Activated T-cell treated with anti-CD3 and anti-CD28 coated beads, Interleukin-2, amount 50 U/mL, for 48 hours (primary cell): Measurements from ENCODE around the gene ALPP.
"Not testable (repeated sequence)": the region's sequence is repeated elsewhere in the genome, so short reads cannot be mapped to it uniquely, and the experiment has no call there.

Experiments used
- DNase-seq, 2 experiments: peaks; one replicate each; pipeline ENCODE4 v3.0.0-alpha.2; 2020

The ALPP gene

DNA sequence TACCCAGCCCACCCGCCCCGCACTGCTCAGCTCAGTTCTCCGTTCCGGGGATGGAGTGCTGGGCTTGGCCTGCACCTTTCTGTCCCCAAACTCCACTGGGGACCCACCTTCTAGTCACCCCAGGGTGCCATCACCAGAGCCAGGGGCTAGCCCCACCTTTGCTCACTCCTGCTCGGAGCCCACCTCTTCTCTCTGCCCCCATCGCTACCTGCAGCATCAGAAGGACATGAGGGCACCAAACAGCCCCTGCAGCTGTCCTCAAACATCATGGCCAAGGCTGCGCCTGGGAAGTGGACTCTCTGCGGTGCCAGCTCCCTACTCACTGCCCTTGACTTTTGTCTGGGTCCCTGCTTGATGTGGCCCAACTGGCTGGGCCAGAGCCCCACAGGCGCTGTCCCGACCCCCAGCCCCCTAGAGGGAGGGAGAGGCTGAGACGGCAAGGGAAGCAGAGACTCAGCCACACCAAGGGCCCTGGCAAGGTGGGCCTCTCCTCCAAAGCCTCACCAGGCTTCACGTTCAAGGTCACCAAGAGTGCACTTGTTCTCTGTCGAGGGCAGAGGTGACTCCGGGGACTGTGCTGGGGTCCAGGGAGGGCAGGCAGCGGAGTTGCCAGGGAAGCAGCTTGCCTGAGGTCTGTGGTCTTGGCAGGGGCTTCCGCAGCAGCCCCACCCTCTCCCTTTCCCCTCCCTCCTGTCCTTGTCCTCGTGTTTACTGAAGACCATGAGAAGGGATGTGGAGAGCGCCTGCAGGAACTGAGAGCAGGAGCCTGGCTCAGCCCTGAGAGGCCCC, 13.6 kb upstream of the ALPP start:
- not testable (repeated sequence) for DNase-seq

DNA sequence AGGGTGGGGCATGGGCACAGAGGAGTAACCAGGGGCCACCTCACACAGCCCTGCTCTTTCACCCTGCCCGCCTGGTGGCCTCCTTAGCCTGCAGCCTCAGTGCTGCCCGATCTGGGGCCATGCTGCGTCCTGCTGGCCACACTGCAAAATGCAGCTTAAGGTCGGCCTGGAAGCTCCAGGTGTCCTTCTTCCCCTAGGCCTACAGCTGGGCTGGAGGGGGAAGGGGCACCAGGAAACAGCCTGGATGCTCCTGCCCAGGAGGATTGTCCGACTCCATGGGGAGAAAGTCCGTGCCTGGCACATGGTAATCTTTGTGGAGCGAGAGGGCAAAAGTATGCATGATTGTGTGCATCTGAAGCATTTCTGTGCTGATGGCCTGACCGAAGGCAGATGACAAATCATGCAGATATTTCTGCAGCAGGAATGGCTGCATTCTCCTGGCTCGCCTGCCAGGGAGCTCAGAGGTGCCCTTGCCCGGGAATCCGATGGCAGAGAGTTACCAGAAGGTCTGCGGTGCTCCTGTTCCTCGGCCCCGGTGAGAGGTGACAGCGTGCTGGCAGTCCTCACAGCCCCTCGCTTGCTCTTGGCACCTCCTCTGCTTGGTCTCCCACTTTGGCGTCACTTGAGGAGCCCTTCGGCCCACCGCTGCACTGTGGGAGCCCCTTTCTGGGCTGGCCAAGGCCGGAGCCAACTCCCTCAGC, 12.8 kb upstream of the ALPP start:
- no peak for DNase-seq

DNA sequence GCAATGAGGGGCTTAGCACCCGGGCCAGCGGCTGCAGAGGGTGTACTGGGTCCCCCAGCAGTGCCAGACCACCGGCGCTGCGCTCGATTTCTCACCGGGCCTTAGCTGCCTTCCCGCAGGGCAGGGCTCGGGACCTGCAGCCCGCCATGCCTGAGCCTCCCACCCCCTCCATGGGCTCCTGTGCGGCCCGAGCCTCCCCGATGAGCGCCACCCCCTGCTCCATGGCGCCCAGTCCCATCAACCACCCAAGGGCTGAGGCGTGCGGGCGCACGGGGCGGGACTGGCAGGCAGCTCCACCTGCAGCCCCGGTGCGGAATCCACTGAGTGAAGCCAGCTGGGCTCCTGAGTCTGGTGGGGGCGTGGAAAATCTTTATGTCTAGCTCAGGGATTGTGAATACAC, 12.1 kb upstream of the ALPP start:
- not testable (repeated sequence) for DNase-seq

DNA sequence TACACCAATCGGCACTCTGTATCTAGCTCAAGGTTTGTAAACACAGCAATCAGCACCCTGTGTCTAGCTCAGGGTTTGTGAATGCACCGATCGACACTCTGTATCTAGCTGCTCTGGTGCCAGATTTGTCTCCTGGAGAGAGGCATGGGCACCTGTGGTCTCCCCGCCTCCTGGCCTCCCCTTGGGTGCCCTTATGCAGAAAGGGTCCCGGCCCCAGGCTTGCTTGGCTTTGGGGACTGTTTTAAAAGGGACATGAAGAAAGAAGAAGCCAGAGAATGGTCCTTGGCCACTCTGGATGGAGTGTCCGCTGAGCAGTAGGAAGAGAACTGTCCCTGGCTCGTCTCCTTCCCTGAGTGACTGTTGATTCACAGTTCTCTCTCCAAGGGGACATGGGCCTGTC, 11.5 kb upstream of the ALPP start:
- DNase-seq: no peak

DNA sequence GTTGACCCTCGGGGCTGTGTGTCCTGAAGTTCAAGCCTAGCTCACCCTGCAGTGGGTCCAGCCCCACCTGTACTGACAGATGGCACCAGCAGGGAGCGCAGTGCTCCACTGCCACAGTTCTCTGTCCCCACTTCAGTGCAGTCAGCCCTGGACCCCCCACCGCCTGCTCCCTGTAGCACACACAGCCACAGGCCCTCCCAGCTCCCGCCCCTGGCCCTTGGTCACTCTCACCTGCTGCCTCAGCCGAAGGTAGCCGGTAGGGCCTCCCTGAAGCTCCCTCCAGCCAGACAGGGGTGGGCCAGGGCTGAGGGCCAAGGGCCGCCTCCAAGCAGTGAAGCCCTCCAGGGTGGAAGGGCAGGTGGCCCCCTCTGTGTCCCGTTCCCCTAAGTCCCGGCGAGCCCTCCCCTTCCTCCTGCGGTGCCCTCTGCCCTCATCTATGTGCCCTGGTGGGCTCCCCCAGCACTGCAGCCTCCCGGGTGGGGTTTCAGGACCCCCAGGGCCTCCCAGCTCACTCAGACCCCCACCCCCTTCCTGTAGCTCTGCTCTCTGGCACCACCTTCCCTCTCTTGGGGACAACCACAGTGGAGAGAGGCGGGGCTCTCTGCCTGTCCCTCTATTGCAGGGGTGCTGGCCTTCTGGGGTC, 10.8 kb upstream of the ALPP start:
- no peak for DNase-seq

DNA sequence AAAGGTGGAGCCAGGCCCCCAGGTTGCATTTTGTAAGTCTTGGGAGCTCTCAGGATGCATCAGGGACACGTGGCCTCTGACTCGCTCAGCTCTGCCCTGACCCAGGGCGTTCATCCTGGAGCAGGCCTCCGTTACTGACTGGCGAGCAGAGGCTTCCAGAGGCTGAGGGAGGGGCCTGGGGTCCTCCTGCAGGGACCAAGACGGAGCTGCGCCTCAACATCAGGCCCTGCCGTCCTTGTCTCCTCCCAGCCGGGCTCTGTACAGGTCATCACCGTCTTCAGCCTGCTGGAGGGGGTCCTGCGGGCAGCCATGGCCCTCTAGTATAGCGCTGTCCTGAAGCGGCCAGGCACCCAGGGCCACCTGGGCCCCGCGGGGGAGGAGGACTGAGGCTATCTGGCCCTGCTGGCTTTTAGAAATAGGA, 10.2 kb upstream of the ALPP start:
- DNase-seq: no peak

DNA sequence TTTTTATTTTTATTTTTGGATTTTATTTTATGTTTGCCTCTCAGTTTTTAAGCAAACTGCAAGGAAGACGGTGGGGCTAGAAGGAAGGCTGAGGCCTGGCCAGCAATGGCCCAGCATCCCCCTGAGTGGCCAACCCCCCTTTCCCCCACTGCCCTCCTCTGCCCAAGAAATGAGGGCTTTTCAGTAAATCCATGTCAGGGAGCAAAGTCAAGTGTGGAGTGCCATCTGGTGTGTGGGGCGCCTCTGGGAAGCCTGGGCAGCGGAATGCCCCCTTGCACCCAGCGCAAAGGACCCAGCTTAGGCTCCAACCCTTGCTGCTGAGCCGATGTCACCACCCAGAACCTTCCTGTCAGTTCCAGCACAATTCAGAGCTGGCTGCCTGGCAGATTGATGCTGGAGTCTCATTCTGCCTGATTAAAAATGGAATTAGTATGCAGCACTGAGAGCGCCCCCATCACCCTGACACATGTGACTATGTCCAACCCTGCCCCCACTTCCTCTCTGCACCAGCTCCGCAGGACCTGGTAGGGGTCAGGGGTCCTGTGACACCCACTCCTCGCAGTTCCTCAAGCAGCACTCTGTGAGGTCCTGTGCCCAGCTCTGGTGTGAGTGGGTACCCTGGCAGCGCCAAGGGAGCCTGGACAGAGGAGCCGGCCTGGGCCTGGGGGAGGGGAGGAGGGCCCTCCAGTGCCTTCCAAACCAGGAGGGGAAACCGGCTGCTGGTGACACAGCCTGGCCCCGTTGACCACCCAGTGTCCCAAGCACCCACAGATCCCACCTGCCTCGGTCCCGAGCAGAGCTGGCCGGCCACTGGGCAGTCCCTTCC, 9.2 kb upstream of the ALPP start:
- no peak for DNase-seq

DNA sequence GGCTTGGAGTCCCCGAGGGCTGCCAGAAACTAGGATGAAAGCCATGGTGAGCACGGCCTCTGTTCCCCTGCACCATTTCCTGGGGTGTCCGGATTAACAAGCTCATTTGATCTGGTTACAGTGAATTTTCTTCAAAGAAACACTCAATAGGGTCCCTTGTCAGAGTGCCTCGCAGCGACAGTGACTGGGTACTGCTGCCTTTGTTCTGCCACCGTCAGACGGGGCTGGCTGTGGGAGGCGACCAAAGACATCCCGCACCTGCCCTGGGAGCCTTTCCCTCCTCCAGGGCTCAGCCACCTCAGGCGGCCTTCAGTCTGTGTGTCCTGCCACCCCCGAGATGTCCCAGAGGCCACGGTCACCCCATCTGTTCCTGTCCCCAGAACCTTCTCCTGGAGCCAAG, 8.5 kb upstream of the ALPP start:
- not testable (repeated sequence) for DNase-seq

DNA sequence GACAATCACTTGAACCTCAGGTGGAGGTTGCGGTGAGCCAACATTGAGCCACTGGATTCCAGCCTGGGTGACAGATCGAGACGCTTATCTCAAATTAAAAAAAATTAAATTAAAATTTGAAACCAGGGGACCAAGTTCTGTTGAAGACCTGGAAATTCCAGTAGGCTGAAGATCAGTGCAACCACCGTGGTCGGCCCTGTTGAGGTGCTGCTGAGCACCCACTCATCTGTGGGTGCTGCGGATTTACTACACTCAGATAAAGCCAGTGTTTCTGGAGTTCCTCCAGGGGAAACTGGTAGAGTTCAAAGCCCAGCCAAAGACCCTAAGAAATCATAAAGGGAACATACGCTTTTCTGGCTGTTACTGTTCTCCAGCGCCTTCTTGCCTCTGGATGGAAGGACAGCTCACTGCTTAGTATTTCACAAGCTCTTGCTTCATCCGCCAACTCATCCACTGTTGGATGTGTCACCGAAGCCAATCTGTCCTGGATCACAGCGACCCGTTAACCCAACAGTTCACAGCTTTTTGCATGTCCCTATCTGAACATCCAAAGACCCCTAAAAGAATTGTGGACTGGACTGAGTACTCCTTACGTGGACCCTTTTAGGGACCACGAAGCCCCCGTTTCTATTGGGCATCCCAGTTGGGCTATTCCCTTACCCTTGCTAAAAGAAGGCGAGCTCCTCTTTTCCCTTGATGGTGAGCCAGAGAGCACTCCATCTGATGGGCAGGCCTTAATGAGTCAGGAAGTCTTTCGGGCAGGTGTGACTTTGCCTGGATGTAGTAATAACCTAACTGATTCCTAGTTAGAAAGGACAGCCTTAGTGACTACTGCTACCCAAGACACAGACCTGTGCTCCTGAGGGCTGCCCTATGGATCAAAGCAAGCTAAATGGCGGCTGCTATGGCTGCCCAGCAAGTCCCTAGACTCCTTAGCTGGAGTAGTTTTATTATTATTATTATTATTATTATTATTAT, 6.0 kb upstream of the ALPP start:
- DNase-seq: peak in 1 of 2 experiments; percentile 11

DNA sequence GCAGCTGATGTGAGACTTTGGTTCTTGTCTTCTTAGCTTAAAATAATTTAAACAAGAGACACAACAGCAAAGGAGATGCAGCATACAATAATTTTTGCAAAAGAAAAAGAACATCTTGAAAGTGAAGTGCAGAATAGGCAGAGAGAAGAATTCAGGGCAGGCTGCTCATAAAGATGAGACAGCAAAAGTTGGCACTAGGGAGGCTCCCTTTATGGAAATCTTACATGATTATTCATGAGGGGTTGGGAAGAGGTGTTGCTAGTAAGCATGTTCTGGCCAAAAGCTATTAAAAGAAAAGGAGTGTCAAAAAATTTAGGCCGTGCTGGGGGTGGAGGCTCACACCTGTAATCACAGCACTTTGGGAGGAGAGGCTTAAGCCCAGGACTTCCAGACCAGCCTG, 4.2 kb upstream of the ALPP start:
- DNase-seq: no peak

DNA sequence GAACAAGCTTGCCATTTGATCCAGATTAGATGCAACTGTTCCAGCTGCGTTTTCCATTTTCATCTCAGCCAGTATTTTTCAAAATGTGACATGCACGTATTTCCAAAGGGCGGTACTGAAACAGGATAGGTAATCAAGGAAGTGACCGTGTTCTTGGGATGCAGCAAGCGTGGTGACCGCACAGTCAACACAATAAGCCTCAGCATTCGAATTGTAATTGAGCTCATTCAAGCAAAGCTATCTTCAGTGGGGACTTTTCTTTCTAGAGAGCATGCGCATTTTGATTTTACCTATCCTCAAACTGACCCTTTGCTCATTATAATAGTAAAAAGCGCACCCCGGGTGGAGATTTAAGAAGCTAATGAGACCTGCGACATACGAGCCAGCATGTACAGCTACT, 3.4 kb upstream of the ALPP start:
- DNase-seq: no peak

DNA sequence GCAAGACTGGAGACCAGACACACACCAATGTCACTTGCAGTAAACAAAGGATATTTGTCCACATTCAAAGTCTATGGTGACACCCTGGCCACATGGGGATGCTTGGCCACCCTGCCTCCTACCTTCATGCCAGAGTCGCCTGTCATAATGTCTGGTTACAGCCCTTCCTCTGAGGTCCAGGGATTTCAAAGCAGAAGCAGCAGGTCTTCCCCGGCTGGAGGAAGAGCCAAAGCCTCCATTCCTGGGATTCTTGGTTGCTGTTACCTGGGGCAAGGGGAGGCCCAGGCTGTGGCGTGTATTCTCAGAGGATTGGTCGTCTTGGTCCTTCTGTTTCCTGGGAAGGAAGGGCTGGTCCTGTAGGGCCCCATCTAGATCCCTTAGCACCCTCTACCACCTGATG, 2.3 kb upstream of the ALPP start:
- peak in 1 of 2 experiments; percentile 3 for DNase-seq

DNA sequence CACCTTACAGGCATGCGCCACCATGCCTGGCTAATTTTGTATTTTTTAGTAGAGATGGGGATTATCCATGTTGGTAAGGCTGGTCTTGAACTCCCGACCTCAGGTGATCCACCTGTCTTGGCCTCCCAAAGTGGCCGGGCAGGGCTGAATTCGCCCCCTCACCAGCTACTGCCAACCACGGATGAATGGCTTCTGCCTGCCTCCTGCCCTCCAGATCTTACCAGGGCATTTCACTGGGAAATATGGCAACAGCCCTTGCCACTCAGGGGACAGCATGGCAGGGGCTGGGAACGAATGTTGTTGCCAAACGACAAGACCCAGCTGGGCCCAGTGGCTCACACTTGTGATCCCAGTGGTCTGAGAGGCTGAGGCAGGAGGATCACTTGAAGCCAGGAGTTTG, 1.8 kb upstream of the ALPP start:
- DNase-seq: no peak

DNA sequence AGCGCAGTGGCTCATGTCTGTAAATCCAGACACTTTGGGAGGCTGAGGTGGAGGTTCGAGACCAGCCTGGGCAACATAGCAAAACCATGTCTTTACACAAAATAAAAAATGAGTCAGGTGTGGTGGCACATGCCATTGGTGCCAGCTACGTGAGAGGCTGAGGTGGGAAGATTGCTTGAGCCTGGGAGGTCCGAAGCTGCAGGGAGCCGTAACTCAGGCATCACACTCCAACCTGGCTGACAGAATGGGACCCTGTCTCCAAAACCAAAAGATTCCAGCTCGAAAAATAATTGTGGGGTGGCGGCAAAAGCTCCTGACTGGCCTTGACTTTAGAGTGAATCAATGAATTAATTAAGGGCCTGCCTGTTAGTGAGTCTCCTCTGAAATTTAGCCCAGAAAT, 1.2 kb upstream of the ALPP start:
- no peak for DNase-seq

DNA sequence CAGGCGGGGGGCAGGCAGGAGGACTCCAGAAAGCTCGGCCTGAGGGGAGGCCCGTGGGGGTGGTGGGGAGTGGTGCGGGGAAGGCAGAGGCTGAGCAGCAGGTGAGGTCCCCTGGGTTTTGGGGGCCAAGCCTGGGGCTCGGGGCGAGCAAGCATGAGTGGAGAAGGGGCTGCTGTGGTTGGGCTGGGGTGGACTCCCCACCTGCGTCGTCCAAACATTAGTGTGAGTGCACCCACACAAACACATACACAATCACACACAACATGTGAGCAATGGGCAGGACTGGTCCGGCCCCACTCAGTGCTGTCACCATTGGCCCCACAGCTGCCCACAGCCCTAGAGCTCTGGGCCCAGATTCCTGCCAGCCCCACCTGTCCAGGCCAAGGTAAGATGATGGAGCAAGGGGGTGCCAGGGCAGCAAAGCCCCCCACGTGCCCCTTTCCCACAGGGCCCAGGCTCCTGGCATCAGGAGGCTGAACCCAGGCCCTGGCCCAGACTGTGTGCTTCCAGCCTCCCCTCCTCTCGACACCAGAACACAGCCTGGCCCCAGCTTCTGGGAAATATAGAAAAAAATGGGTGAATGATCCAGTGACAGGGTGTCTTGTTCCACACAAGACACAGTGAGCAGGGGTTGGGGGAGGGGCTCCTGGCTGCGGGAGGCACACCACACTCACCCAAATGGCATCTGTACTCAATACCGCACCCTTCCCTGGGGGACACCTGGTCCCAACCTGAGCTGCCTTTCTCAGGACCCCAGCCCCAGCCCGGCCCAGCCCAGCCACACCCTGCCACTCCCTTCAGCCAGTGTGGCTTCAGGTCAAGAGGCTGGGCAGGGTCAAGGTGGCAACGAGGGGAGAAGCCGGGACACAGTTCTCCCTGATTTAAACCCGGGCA, 463 bp upstream of the ALPP start:
- DNase-seq: peak in 1 of 2 experiments; percentile 1

DNA sequence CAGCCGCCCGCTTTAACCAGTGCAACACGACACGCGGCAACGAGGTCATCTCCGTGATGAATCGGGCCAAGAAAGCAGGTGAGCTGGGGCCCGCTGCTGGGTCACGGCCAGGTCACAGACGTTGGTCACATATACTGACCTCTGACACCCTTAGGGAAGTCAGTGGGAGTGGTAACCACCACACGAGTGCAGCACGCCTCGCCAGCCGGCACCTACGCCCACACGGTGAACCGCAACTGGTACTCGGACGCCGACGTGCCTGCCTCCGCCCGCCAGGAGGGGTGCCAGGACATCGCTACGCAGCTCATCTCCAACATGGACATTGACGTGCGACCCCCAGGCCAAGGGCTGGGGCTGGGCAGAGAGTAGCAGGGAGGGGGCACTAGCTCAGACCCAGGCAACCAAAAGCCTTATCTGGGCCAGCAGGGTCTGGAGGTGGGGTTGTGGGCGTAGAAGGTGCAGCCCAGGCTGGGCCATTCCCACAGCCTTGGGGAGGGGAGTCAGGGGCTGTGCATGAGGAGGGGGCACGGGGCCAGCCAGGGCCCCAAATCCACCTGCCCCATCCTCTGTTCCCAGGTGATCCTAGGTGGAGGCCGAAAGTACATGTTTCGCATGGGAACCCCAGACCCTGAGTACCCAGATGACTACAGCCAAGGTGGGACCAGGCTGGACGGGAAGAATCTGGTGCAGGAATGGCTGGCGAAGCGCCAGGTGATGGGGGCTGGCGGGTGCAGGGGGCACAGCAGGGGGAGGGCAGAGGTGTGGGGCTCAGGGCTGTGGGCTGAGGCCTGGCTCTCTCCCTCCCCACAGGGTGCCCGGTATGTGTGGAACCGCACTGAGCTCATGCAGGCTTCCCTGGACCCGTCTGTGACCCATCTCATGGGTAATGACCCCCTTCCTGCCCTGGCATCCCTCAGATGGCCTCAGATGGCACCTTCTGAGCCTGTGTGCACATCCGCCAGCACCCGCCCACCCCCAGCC, 1.3 kb downstream of the ALPP start:
- not testable (repeated sequence) for DNase-seq

DNA sequence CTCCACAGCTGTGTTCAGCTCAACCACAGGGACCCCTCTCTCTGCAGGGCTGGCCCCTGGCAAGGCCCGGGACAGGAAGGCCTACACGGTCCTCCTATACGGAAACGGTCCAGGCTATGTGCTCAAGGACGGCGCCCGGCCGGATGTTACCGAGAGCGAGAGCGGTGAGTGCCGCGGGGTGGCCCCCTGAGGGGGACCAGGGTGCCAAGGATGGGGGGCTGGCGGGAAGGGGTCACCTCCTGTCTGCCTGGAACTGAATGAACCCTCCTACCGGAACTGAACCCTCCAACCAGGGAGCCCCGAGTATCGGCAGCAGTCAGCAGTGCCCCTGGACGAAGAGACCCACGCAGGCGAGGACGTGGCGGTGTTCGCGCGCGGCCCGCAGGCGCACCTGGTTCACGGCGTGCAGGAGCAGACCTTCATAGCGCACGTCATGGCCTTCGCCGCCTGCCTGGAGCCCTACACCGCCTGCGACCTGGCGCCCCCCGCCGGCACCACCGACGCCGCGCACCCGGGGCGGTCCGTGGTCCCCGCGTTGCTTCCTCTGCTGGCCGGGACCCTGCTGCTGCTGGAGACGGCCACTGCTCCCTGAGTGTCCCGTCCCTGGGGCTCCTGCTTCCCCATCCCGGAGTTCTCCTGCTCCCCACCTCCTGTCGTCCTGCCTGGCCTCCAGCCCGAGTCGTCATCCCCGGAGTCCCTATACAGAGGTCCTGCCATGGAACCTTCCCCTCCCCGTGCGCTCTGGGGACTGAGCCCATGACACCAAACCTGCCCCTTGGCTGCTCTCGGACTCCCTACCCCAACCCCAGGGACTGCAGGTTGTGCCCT, 2.9 kb downstream of the ALPP start:
- DNase-seq: peak; percentile 47 to 55
